HepG2 (cell line): Measurements from ENCODE around the gene BRMS1. TPM values are rescaled to one million over a fixed set of nuclear protein-coding genes. Genes with fewer than 3 reads are reported as not detected.

ENCODE experiments used
- RBFOX2 ChIP-seq: fragments of 200-400 bp; formaldehyde crosslinking; IDR thresholded peaks from 2 replicates; pipeline ENCODE4 v1.6.1; 2017; ENCODE audit warnings: low read depth, mild to moderate bottlenecking, low read length
- RELA ChIP-seq: sonication (generic); formaldehyde crosslinking; IDR thresholded peaks from 2 replicates; pipeline ENCODE4 v1.4.0; 2020; ENCODE audit warnings: missing genetic modification reagents
- REXO4 ChIP-seq: sonication (generic); formaldehyde crosslinking; IDR thresholded peaks from 2 replicates; pipeline ENCODE4 v1.8.0; 2022; ENCODE audit warnings: missing genetic modification reagents, mild to moderate bottlenecking, borderline replicate concordance
- ZFY ChIP-seq: sonication (generic); formaldehyde crosslinking; IDR thresholded peaks from 2 replicates; pipeline ENCODE4 v1.4.0; 2020; ENCODE audit warnings: missing genetic modification reagents
- polyA plus RNA-seq, 8 experiments: library from polyadenylated mRNA; depleted of rRNA in 3 of 8; stranded (reverse) in 7 of 8; unstranded in 1 of 8; fragments of >200 nt; fragmentation: Illumina TruSeq in 4 of 8; extraction: Trizol in 4 of 8; gene quantifications; 2 replicates each; pipeline versions ENCODE4 v1.2.1 to v1.2.3, GENCODE V29; 2011 to 2016; ENCODE audit warnings: low read depth in 4 of 8, missing spikeins in 1 of 8, mixed read lengths in 1 of 8; ENCODE audit not compliant: insufficient read depth in 1 of 8
- total RNA-seq, 5 experiments: library from RNA; depleted of rRNA; stranded (reverse); fragments of >200 nt; fragmentation: Illumina TruSeq; extraction: Trizol; gene quantifications; 2 replicates each; pipeline ENCODE4 v1.2.3, GENCODE V29; 2016; ENCODE audit warnings: low read depth in 1 of 5
- TF ChIP-seq, protein P1 (sequence below): sonication (generic); formaldehyde crosslinking; IDR thresholded peaks from 2 replicates; pipeline ENCODE4 v1.4.0; 2020; ENCODE audit warnings: missing genetic modification reagents
- TF ChIP-seq, protein P2 (sequence below): sonication (generic); formaldehyde crosslinking; IDR thresholded peaks from 2 replicates; pipeline ENCODE4 v1.8.0; 2022; ENCODE audit warnings: missing genetic modification reagents, mild to moderate bottlenecking, moderate library complexity, borderline replicate concordance
- TF ChIP-seq, protein P3 (sequence below): IDR thresholded peaks from 2 replicates; pipeline ENCODE4 v1.6.1; 2016; ENCODE audit warnings: missing compliant biosample characterization, missing genetic modification reagents, borderline replicate concordance

Gene BRMS1
- total and polyA plus RNA-seq, 2 of the 13 experiments (the other 11 are each of a cell fraction or from before 2014, with no cell fraction given), result 15.8 to 55.7 TPM

DNA sequence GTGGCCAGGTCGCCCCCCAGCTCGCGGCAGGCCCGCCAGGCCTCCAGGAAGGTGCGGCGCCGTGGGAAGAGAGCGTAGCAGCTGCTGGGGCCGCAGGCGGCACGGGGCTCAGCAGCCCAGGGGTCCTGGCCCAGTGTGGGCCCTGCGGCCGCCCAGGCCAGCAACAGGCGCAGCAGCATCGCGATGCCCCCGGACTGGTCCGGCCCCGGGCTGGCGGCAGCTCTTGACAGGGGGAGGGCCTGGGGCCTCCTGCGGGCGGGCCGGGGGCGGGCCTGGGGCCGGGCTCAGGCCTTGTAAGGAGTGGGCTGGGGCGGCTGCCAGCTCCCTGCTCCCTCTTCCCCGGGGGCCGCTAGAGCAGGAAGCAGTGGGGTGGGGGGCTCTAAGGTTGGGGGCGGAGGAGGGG lies 28.1 kb downstream of the BRMS1 start, which contains the start of gene CD248 (continued):
- TF ChIP-seq, protein P1, sequence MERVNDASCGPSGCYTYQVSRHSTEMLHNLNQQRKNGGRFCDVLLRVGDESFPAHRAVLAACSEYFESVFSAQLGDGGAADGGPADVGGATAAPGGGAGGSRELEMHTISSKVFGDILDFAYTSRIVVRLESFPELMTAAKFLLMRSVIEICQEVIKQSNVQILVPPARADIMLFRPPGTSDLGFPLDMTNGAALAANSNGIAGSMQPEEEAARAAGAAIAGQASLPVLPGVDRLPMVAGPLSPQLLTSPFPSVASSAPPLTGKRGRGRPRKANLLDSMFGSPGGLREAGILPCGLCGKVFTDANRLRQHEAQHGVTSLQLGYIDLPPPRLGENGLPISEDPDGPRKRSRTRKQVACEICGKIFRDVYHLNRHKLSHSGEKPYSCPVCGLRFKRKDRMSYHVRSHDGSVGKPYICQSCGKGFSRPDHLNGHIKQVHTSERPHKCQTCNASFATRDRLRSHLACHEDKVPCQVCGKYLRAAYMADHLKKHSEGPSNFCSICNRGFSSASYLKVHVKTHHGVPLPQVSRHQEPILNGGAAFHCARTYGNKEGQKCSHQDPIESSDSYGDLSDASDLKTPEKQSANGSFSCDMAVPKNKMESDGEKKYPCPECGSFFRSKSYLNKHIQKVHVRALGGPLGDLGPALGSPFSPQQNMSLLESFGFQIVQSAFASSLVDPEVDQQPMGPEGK, result peak; percentile 31; the same call in 1 of the 2 replicates
- TF ChIP-seq REXO4 (CRISPR knock-in tag), result no peak
- peak; percentile 38; the same call in 1 of the 2 replicates for TF ChIP-seq ZFY
- TF ChIP-seq RELA (CRISPR knock-in tag), result no peak
- TF ChIP-seq, protein P2, sequence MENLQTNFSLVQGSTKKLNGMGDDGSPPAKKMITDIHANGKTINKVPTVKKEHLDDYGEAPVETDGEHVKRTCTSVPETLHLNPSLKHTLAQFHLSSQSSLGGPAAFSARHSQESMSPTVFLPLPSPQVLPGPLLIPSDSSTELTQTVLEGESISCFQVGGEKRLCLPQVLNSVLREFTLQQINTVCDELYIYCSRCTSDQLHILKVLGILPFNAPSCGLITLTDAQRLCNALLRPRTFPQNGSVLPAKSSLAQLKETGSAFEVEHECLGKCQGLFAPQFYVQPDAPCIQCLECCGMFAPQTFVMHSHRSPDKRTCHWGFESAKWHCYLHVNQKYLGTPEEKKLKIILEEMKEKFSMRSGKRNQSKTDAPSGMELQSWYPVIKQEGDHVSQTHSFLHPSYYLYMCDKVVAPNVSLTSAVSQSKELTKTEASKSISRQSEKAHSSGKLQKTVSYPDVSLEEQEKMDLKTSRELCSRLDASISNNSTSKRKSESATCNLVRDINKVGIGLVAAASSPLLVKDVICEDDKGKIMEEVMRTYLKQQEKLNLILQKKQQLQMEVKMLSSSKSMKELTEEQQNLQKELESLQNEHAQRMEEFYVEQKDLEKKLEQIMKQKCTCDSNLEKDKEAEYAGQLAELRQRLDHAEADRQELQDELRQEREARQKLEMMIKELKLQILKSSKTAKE (CRISPR knock-in tag), result no peak
- TF ChIP-seq, protein P3, sequence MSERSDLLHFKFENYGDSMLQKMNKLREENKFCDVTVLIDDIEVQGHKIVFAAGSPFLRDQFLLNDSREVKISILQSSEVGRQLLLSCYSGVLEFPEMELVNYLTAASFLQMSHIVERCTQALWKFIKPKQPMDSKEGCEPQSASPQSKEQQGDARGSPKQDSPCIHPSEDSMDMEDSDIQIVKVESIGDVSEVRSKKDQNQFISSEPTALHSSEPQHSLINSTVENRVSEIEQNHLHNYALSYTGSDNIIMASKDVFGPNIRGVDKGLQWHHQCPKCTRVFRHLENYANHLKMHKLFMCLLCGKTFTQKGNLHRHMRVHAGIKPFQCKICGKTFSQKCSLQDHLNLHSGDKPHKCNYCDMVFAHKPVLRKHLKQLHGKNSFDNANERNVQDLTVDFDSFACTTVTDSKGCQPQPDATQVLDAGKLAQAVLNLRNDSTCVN (CRISPR knock-in tag), result no peak
- peak; percentile 51; the same call in 1 of the 2 replicates for TF ChIP-seq RBFOX2
